22Rv1 (cell line): ENCODE data around the gene GBA2.

Experiments used
- CTCF ChIP-seq: fragments of 450-650 bp; IDR thresholded peaks from 2 replicates; pipeline ENCODE4 v1.5.1; 2017; ENCODE audit warnings: mild to moderate bottlenecking
- ZFX ChIP-seq: fragments of 450-650 bp; IDR thresholded peaks from 2 replicates; pipeline ENCODE4 v1.6.1; 2017; ENCODE audit warnings: antibody characterized with exemption, borderline replicate concordance

GRCh38 chr9:35781066-35781465 is 32.0 kb upstream of the GBA2 start:
- TF ChIP-seq CTCF (no peak), ZFX (no peak)
